B cell (primary cell): ENCODE data around the gene LSM6. TPM values are rescaled to one million over a fixed set of nuclear protein-coding genes. Genes with fewer than 3 reads are reported as not detected.

Experiments used
- ATAC-seq: fragments of 200-7000 bp; cut with Tn5 transposase; one replicate; pipeline ENCODE4 v1.10.0; 2021; ENCODE audit warnings: low read depth, mild to moderate bottlenecking, moderate number of reproducible peaks, moderate library complexity
- CTCF ChIA-PET: fragments of 350-600 bp; sonication (Branson Sonifier 250); formaldehyde crosslinking; loops from one replicate; lab custom pipeline; 2021; ENCODE audit warnings: antibody characterized with exemption, inconsistent platforms; lab: Charles Lee
- POLR2A ChIA-PET: fragments of 350-600 bp; sonication (Branson Sonifier 250); formaldehyde crosslinking; loops from one replicate; lab custom pipeline; 2021; ENCODE audit warnings: antibody characterized with exemption; lab: Charles Lee
- DNase-seq: peaks from one replicate; pipeline ENCODE4 v3.0.0; 2013
- H2AFZ ChIP-seq: 2 replicates; pipeline ENCODE4 v1.6.1; 2012; ENCODE audit warnings: mild to moderate bottlenecking, low read depth, low read length; ENCODE audit not compliant: insufficient read depth, poor library complexity, severe bottlenecking
- H3K27ac ChIP-seq, 2 donors: 1 replicate in 1 of 2; 2 replicates in 1 of 2; pipeline ENCODE4 v1.5.1; 2012 to 2013; ENCODE audit warnings: low read length in 2 of 2, mild to moderate bottlenecking in 2 of 2, moderate library complexity in 1 of 2
- H3K27me3 ChIP-seq, 4 experiments: fragments of 200-600 bp in 1 of 4; sonication (generic) in 1 of 4; replicated peaks in 1 of 4; 1 replicate in 2 of 4; 2 replicates in 2 of 4; pipeline versions ENCODE4 v1.6.1 to v1.7.0; 2013 to 2016; ENCODE audit warnings: low read length in 3 of 4, mild to moderate bottlenecking in 2 of 4, mixed read lengths in 1 of 4, moderate library complexity in 1 of 4; ENCODE audit not compliant: insufficient read depth in 4 of 4, control insufficient read depth in 3 of 4; ENCODE audit errors: control extremely low read depth in 1 of 4
- H3K36me3 ChIP-seq, 2 experiments: replicated peaks in 1 of 2; 1 replicate in 1 of 2; 2 replicates in 1 of 2; pipeline versions ENCODE4 v1.6.1 to v1.7.1; 2013; ENCODE audit warnings: low read length in 1 of 2; ENCODE audit not compliant: insufficient read depth in 2 of 2, control insufficient read depth in 1 of 2; ENCODE audit errors: control extremely low read depth in 1 of 2, extremely low read depth in 1 of 2
- H3K4me1 ChIP-seq, 2 donors: fragments of 200-600 bp in 1 of 2; sonication (generic) in 1 of 2; 1 replicate in 1 of 2; 2 replicates in 1 of 2; pipeline versions ENCODE4 v1.5.1 to v1.6.1; 2013 to 2017; ENCODE audit warnings: low read length in 2 of 2; ENCODE audit not compliant: control insufficient read depth in 2 of 2, insufficient read depth in 2 of 2
- H3K4me2 ChIP-seq: replicated peaks from 2 replicates; pipeline ENCODE3; 2012; ENCODE audit warnings: mild to moderate bottlenecking, low read depth, low read length; ENCODE audit not compliant: poor library complexity, severe bottlenecking
- H3K4me3 ChIP-seq, 5 experiments: fragments of 200-600 bp in 1 of 5; sonication (generic) in 1 of 5; 1 replicate in 3 of 5; 2 replicates in 2 of 5; pipeline versions ENCODE4 v1.5.1 to v1.7.0; 2011 to 2016; ENCODE audit warnings: low read length in 4 of 5, mild to moderate bottlenecking in 4 of 5, low read depth in 2 of 5, control low read depth in 1 of 5, moderate library complexity in 1 of 5; ENCODE audit not compliant: insufficient read depth in 1 of 5; ENCODE audit errors: control extremely low read depth in 1 of 5, extremely low read depth in 1 of 5
- H3K79me2 ChIP-seq: fragments of 200-600 bp; sonication (generic); one replicate; pipeline ENCODE4 v1.6.0; 2016; ENCODE audit warnings: low read length; ENCODE audit not compliant: control insufficient read depth, insufficient read depth
- H3K9ac ChIP-seq: fragments of 200-600 bp; sonication (generic); 2 replicates; pipeline ENCODE4 v1.6.1; 2017; ENCODE audit warnings: mild to moderate bottlenecking, low read length, moderate library complexity
- H3K9me3 ChIP-seq, 3 donors: one replicate each; pipeline versions ENCODE4 v1.6.1 to v1.7.1; 2013; ENCODE audit warnings: low read length in 2 of 3; ENCODE audit not compliant: control insufficient read depth in 2 of 3, insufficient read depth in 1 of 3; ENCODE audit errors: control extremely low read depth in 1 of 3
- H4K20me1 ChIP-seq: 2 replicates; pipeline ENCODE4 v1.6.0; 2012; ENCODE audit warnings: mild to moderate bottlenecking, low read length; ENCODE audit not compliant: insufficient read depth, control insufficient read depth, poor library complexity, severe bottlenecking
- H3K27ac Mint-ChIP-seq: one replicate; pipeline ENCODE4 v1.8.0; 2021; ENCODE audit warnings: mixed read lengths
- H3K27me3 Mint-ChIP-seq: one replicate; pipeline ENCODE4 v1.8.0; 2021; ENCODE audit warnings: mixed read lengths
- H3K4me1 Mint-ChIP-seq: one replicate; pipeline ENCODE4 v1.8.0; 2021; ENCODE audit warnings: mixed read lengths
- H3K4me3 Mint-ChIP-seq: one replicate; pipeline ENCODE4 v1.8.0; 2021; ENCODE audit warnings: mixed read lengths
- H3K9me3 Mint-ChIP-seq: one replicate; pipeline ENCODE4 v1.8.0; 2022; ENCODE audit warnings: mixed read lengths; ENCODE audit not compliant: insufficient read depth
- CTCF ChIP-seq: fragments of 200-600 bp; IDR thresholded peaks from one replicate; pipeline ENCODE4 v1.8.0; 2022; ENCODE audit warnings: antibody characterized with exemption, mild to moderate bottlenecking
- EZH2 ChIP-seq: IDR thresholded peaks from 2 replicates; pipeline ENCODE4 v1.6.1; 2012; ENCODE audit warnings: borderline replicate concordance, low read depth, mild to moderate bottlenecking, moderate library complexity, low read length; ENCODE audit not compliant: insufficient read depth, poor library complexity, severe bottlenecking
- WGBS: methylation state at CpG from one replicate; pipeline ENCODE4 v1.1.5; 2013; ENCODE audit warnings: missing lambda C conversion rate; ENCODE audit not compliant: insufficient coverage; 5-methylcytosine and 5-hydroxymethylcytosine counted together
- intact Hi-C: fragments of 100-400 bp; cut with micrococcal nuclease; formaldehyde crosslinking; loops from one replicate; pipeline ENCODE4 v1.10.0; 2022
- polyA plus RNA-seq: library from polyadenylated mRNA; depleted of rRNA; stranded (reverse); fragments of >200 nt; gene quantifications from 2 replicates; pipeline ENCODE4 v1.2.3, GENCODE V29; 2012
- total RNA-seq, 2 donors: library from RNA; stranded (reverse); fragments of 120-200 nt in 1 of 2; gene quantifications; 1 replicate in 1 of 2; 2 replicates in 1 of 2; pipeline versions ENCODE4 v1.2.3 to v1.2.4, GENCODE V29; 2013 to 2022

LSM6 gene
- total and polyA plus RNA-seq, 2 donors (not counting 1 experiment from before 2014, with no cell fraction given), result 13.3 to 42.7 TPM

- Histone ChIP-seq H2AFZ (no peak overlapping the region), H4K20me1 (no peaks in the 10 kb centered on the region), H3K4me1 (no peaks in the 10 kb centered on the region), H3K9me3 (no peaks in the 10 kb centered on the region), H3K27me3 (no peaks in the 10 kb centered on the region), H3K9ac (no peak overlapping the region), H3K4me2 (no peak overlapping the region), H3K36me3 (no peaks in the 10 kb centered on the region), H3K4me3 (no peak overlapping the region), H3K27ac (no peak overlapping the region), H3K79me2 (no peaks in the 10 kb centered on the region)
- ChIA-PET CTCF (no interaction called here), POLR2A (no interaction called here)
- intact Hi-C loops, result no loop called here
- no peak for ATAC-seq
- 93% methylated on average over 2 of the region's 3 CpGs for WGBS
- H3K4me3 Mint-ChIP-seq, result no peak overlapping the region
- no peak overlapping the region for H3K27ac Mint-ChIP-seq
- H3K4me1 Mint-ChIP-seq, result no peaks in the 10 kb centered on the region
- TF ChIP-seq CTCF, result no peak
- no peak for TF ChIP-seq EZH2
- no peak for DNase-seq
- H3K27me3 Mint-ChIP-seq, result no peaks in the 10 kb centered on the region
- H3K9me3 Mint-ChIP-seq, result no peaks in the 10 kb centered on the region
These were observed 28.6 kb upstream of the LSM6 start for GRCh38 chr4:146146918-146147317.

- Mint-ChIP-seq H3K27ac (no peak overlapping the region), H3K9me3 (no peaks in the 10 kb centered on the region), H3K4me1 (no peaks in the 10 kb centered on the region), H3K4me3 (no peak overlapping the region), H3K27me3 (no peaks in the 10 kb centered on the region)
- H3K4me3 ChIP-seq, result no peak overlapping the region
- intact Hi-C loops, result no loop called here
- TF ChIP-seq EZH2, result no peak
- TF ChIP-seq CTCF, result no peak
- H3K36me3 ChIP-seq, result no peaks in the 10 kb centered on the region
- ATAC-seq, result no peak
- H3K27me3 ChIP-seq, result no peaks in the 10 kb centered on the region
- H3K79me2 ChIP-seq, result no peaks in the 10 kb centered on the region
- ChIA-PET CTCF (no interaction called here), POLR2A (no interaction called here)
- no peaks in the 10 kb centered on the region for H4K20me1 ChIP-seq
- H3K27ac ChIP-seq, result no peak overlapping the region
- no peak overlapping the region for H2AFZ ChIP-seq
- WGBS, result no CpG with 5 or more reads among the region's 4 CpGs
- DNase-seq, result no peak
- no peak overlapping the region for H3K9ac ChIP-seq
- H3K4me2 ChIP-seq, result no peak overlapping the region
- no peaks in the 10 kb centered on the region for H3K4me1 ChIP-seq
- no peaks in the 10 kb centered on the region for H3K9me3 ChIP-seq
These were observed 27.5 kb upstream of the LSM6 start for GRCh38 chr4:146148021-146148420.
